CD4-positive, alpha-beta T cell treated with Interleukin-4 for 1 hour (primary cell): ENCODE data around the gene ASPA.

Experiments used
- DNase-seq, 2 donors: peaks; one replicate each; pipeline ENCODE4 v3.0.0-alpha.2; 2020 to 2022

The ASPA gene

DNA sequence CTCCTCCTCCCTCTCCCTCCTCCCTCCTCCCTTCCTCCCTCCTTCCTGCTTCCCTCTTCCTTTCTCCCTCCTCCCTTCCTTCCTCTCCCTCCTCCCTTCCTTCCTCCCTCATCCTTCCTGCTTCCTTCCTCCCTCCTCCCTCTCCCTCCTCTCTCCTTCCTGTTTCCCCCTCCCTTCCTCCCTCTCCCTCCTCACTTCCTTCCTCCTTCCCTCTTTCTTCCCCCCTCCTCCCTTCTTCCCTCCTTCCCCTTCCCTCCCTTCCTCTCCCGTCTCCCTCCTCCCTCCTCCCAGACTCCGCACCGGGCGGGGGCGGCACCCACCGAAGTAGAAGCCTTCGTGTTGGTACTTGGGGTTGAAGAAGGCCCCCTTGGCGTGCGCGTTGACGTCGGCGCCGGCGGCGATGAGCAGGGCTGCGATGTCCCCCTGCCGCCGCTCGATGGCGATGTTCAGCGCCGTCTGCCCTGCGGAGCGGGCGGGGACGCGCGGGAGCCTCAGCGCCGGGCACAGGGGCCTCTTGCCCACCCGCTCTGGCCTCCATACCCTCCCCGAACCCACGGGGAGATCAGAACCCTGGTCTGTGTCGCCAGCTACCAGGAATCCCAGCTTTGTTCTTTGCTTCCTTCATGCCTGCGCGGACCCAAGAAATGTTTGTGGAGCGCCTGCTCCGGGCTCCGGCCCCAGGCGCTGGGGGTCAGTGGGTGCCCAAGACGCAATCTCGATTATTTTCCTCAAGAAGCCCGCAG is 59.6 kb downstream of the ASPA start:
- DNase-seq, result peak; percentile 53 to 55

DNA sequence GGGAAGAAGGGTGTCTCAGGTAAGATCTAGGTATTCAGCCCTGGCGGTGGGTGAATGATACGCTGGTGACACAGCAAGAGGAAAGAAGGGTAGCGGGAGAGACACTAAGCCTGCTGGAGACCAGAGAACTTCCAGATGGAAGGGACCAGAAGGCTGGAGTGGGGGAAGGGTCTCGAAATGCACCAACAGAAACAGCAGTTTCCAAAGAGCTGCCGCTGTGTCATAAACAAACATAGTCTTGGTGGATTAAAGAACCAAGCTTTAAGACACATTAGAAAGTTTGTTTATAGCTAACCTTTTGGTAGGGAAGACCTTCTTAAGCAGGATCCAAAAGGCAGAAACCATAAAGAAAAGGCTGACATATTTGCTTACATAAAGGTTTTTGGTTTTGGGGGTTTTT is 60.9 kb downstream of the ASPA start:
- no peak for DNase-seq

DNA sequence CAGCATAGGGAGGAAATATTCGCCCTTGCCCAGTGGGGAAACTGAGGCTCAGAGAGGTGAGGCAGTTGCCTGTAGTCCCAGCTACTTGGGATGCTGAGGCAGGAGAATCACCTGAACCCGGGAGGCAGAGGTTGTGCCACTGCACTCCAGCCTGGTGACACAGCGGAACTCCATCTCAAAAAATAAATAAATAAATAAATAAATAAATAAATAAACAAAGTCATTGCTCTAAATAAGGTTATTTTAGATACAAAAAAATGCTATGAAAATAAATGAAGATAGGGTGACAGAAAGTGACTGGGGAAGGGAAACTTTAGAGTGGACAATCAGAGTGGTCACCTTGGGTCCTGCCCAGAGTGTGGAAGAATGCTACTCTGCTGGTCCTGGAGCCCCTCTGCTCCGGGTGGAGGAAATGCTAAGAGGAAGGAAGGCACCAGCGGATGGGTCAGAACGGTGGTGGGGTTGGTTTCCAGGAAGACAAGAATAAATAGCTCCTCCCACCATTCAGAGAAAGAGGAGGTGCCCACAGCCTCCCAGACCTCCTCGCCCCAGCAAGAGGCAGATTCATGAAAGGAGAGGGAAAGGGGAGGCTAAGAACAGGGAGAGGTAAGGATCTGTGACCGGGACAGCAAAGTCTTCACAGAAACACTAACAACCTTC is 64.2 kb downstream of the ASPA start:
- no peak for DNase-seq

DNA sequence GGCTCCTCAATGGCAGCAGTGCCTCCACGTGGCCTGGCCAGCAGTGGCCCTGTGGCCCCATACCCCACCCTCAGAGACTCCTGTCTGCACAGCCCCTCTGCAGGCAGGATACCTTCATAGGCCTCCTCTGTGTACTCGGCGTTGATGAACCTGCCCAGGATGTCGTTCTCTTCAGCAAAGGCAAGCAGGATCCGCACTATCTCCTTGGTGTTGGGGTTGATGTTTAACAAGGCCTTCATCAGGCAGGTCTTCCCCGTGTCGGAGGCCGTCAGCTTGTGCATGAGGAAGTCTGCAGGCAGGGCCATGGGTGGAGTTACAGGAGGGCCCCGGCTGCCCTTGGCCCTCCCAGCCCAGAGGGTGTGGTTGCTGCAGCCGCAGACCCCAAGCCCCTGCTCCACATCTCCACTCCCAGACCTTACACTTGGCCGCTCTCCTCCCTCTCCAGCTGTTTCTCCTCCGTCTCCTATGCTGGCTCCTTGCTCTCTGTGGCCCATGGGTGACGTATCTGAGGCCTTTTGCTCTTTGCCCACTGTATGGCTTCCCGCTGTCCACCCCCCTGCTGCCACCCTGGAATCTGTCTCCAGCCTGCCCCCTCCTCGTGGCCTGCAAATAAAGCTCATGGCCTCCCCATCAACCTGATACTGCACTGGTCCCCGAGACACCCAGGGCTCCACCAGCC is 66.8 kb downstream of the ASPA start:
- DNase-seq, result no peak

DNA sequence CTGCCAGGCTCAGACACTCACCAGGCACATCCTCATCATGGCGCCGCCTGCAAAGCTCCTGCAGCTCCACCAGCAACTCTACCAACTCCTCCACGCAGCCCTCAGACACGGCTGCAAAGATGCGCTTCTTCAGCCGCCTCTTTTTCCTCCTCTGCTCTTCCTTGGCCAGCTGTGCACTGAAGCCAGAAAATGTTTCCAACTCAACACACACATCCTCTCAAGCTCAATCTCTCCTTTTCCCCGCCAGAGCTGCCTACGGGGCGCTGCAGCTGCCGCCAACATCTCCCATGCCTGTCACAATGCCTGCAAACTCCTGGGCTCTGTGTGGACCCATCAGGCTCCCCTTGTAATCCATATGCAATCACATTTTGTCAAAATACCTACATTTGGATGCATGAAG is 67.7 kb downstream of the ASPA start:
- no peak for DNase-seq

DNA sequence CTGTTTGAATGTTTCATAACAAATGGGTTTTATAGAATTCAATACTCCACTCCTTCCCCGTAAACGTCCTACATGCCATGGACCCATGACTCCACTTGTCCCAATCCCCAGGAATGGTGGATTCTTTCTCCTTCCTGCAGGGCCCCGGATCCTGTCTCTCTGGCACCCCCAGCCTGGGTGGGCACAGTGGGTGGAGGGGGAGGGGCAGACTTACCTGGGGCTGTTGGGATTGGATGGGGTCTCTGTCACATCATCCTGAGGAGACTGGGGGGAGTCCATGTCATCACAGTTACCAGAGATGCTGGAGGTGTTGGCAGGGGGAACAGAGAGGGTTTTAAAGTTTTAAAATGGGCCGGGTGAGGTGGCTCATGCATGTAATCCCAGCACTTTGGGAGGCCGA is 68.6 kb downstream of the ASPA start:
- no peak for DNase-seq

DNA sequence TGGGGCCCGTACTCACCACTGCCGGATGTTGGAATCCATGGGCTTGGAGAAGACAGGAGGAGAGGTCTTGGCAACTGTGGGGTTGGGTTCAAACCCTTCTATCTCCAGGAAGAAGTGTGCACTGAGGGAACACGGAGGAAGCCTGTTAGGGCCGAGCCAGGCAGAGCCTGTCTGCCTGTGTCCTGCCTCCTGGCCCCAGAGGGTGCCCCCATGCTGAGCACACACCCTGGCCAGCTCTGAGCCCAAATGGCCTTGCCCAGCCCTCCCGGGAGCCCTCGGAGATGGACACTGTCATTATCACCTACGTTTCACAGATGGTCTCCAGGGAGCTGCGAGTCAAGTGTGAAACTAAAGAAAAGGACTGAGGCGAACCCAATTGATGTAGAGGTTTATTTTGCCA is 69.4 kb downstream of the ASPA start:
- DNase-seq, result no peak

DNA sequence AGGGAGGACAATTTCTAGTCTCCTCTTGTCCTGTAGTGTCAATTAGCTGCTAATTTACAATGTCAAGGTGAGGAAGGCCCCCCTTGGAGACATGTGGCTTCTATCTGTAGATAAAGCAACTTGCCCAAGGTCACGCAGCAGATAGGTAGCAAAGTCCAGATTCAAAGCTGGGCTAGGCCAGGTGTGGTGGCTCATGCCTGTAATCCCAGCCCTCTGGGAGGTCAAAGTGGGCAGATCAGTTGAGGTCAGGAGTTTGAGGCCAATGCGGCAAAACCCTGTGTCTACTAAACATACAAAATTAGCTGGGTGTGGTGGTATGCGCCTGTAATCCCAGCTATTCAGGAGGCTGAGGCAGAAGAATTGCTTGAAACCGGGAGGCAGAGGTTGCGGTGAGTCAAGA is 70.7 kb downstream of the ASPA start:
- no peak for DNase-seq

DNA sequence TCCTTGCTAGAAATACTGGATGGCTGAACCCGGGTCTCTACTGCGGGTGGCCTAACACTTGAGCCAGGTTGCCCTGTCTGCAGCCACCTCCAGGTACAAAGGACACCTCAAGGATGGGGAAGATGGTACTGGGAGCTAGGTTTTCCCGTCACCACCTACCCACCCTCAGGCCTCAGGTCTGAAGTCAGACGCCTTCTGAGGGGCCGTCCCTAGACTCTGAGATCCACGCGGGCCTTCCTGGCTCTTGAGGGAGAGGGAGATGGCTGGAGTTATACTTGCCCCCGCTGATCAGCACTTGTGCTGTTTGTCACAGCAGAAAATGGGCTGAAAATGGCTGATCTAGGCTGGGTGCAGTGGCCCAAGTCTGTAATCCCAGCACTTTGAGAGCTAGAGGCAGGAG is 71.2 kb downstream of the ASPA start:
- DNase-seq, result no peak

DNA sequence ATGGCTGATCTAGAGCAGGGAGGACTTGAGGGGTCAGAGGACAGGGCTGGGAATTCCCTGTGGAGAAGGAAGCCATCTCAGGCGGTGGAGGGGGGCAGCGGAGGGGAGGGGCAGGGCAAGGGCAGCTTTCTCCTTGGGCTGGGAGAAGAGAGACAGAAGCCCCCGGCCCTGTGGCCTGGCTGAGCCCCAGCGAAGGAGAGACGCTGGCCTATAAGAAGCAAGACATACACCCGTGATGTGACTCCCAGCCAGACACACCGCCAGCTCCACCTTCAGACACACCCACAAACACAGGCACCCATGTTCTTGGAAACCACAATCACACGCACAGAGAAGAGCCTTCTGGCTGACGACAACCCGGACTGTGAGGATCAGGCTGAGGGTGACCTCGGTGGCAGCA is 71.8 kb downstream of the ASPA start:
- DNase-seq, result no peak

DNA sequence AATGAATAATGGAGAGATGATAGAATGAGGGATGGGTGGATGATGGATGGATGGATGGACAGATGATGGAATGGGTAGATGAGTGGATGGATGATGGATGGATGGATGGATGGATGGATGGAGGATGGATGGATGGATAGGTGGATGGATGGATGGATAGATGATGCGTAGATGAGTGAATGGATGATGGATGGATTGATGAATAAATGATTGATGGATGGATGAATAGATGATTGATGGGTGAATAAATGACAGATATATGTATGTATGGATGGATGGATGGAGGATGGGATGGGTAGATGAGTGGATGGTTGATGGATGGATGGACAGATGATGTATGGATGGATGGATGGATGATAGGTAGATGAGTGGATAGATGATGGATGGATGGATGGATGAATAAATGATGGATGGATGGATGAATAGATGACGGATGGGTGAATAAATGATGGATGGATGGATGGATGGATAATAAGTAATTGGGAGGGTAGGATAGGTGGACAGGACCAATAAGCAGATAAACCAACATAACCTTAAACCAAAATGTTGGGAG is 73.9 kb downstream of the ASPA start:
- DNase-seq, result no peak

DNA sequence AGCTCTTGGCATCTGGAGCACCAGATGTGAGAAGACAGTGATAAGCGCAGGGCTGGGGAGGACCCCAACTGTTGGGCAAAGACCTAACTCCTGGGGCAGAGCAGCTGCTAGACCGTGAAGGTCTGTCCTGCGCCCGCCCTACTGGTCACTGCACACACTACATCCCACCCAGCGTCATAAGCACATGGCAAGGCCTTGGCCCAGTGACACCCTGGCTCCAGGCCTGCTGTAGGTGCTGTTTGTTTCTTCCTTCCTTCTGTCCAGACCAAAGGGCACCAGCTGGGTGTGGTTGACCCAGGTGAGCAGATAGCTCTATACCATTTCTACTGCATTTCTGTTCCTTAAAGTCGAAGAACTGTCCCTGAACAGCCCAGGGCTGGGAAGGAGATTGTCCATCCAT is 75.4 kb downstream of the ASPA start:
- no peak for DNase-seq

DNA sequence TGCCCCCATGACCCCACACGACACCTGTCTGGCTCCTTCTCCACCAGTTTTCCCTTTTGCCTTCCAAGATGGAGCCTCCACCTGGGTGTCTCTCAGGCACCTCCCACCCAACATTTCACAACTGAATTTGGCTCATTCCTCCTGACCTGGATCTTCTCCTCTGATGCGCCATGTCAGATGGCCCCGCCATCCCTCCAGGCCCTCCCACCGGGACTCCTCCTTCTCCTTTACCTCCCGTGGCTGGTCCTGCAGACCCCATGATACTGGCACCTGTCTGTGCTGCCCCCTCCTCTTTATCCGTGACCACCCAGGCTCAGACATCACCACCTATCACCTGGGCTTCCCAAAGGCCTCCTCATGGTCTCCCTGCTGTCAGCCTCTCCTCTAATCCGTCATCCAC is 77.1 kb downstream of the ASPA start:
- DNase-seq, result no peak
